Spleen (tissue), 7 donors: ENCODE measurements around the gene NCOR1.

Experiments
- CTCF ChIP-seq, 11 experiments: fragments of 200-600 bp in 7 of 11; fragments of 450-650 bp in 4 of 11; sonication (generic) in 4 of 11; IDR thresholded peaks in 8 of 11; conservative IDR thresholded peaks in 3 of 11; 1 replicate in 7 of 11; 2 replicates in 4 of 11; pipeline versions ENCODE4 v1.4.0 to v1.8.0; 2016 to 2021; ENCODE audit warnings: antibody characterized with exemption in 11 of 11, inconsistent platforms in 4 of 11, mild to moderate bottlenecking in 1 of 11
- POLR2A ChIP-seq, 3 donors: fragments of 450-650 bp; IDR thresholded peaks; one replicate each; pipeline ENCODE4 v1.5.1; 2017; ENCODE audit warnings: antibody characterized with exemption in 3 of 3, mild to moderate bottlenecking in 1 of 3
- donor health status: DM: no; HTN: no; CAD: no; lungs with moderate emphysema.
- donor health status: DM: no; HTN: no; CAD: no.
- donor health status: DM: no; HTN: no; CAD: no.

- TF ChIP-seq CTCF (IDR thresholded peaks at IDR 0.05 in 8 of 11, conservative IDR thresholded peaks at IDR 0.05 in 3 of 11) = peak in 4 of 11 experiments; percentile 12 to 34 (median 16)
- peak; percentile 34 to 87 (median 82) for TF ChIP-seq POLR2A (IDR thresholded peaks at IDR 0.05)
These were observed 216.0 kb downstream of the NCOR1 start, which contains the start of the genes TTC19 and ZSWIM7 for GRCh38 chr17:15999141-15999973.
